Endothelial cell of umbilical vein (primary cell): ENCODE results near the gene TCF7L2. TPM values are rescaled to one million over a fixed set of nuclear protein-coding genes. Genes with fewer than 3 reads are reported as not detected.

Experiments used
- BruUV-seq: library from RNA; stranded (reverse); fragments of 400-500 nt; replicated peaks from 2 replicates; lab custom pipeline; 2021; lab: Mats Ljungman, UMichigan
- CTCF ChIA-PET: fragments of 300-600, 350-600 bp; sonication (Branson Sonifier 250); formaldehyde crosslinking; loops from one replicate; lab custom pipeline; 2021; ENCODE audit warnings: antibody characterized with exemption, inconsistent platforms; lab: Charles Lee
- POLR2A ChIA-PET: fragments of 300-600, 350-600 bp; sonication (Branson Sonifier 250); formaldehyde crosslinking; loops from one replicate; lab custom pipeline; 2021; ENCODE audit warnings: antibody characterized with exemption, inconsistent platforms; lab: Charles Lee
- DNase-seq: peaks from one replicate; pipeline ENCODE4 v3.0.0-alpha.2; 2011; ENCODE audit warnings: low read depth, low spot score
- FAIRE-seq: peaks from 2 replicates; lab custom pipeline; 2011; peaks lifted over from hg19 to GRCh38; lab: Jason Lieb, UNC
- H2AFZ ChIP-seq: 2 replicates; pipeline ENCODE4 v1.6.0; 2012; ENCODE audit warnings: low read depth, low read length, control low read depth, inconsistent platforms
- H3K27ac ChIP-seq: 2 replicates; pipeline ENCODE4 v1.5.1; 2011; ENCODE audit warnings: low read depth, mild to moderate bottlenecking, control low read depth, low read length, moderate library complexity; ENCODE audit not compliant: insufficient read depth
- H3K27me3 ChIP-seq, 2 experiments: 2 replicates each; pipeline versions ENCODE4 v1.6.0 to v1.6.1; 2011; ENCODE audit warnings: low read length in 2 of 2, mixed read lengths in 1 of 2; ENCODE audit not compliant: control insufficient read depth in 2 of 2, insufficient read depth in 2 of 2
- H3K36me3 ChIP-seq, 2 experiments: 2 replicates in 1 of 2; 3 replicates in 1 of 2; pipeline ENCODE4 v1.5.1; 2011; ENCODE audit warnings: low read length in 2 of 2, mild to moderate bottlenecking in 1 of 2, moderate library complexity in 1 of 2; ENCODE audit not compliant: control insufficient read depth in 2 of 2, insufficient read depth in 2 of 2; ENCODE audit errors: extremely low read depth in 1 of 2
- H3K4me1 ChIP-seq: 3 replicates; pipeline ENCODE4 v1.5.1; 2011; ENCODE audit warnings: mild to moderate bottlenecking, low read length; ENCODE audit not compliant: control insufficient read depth, insufficient read depth; ENCODE audit errors: extremely low read depth
- H3K4me2 ChIP-seq: 2 replicates; pipeline ENCODE4 v1.6.1; 2011; ENCODE audit warnings: low read length, control low read depth, mixed read lengths; ENCODE audit not compliant: insufficient read depth
- H3K4me3 ChIP-seq, 3 experiments: fragments of 200-600 bp in 1 of 3; sonication (generic), shearing (Covaris generic) in 1 of 3; replicated peaks in 1 of 3; 2 replicates each; pipeline ENCODE4 v1.5.1; 2011 to 2016; ENCODE audit warnings: control low read depth in 3 of 3, low read length in 3 of 3, mild to moderate bottlenecking in 2 of 3, inconsistent platforms in 1 of 3, low read depth in 1 of 3, moderate library complexity in 1 of 3; ENCODE audit not compliant: insufficient read depth in 1 of 3
- H3K79me2 ChIP-seq: 2 replicates; pipeline ENCODE4 v1.6.0; 2012; ENCODE audit warnings: low read length, inconsistent platforms; ENCODE audit not compliant: control insufficient read depth, insufficient read depth
- H3K9ac ChIP-seq: replicated peaks from 2 replicates; pipeline ENCODE3; 2011; ENCODE audit warnings: low read length, control low read depth; ENCODE audit not compliant: insufficient read depth; ENCODE audit errors: extremely low read depth
- H3K9me1 ChIP-seq: replicated peaks from 3 replicates; pipeline ENCODE4 v1.6.0; 2011; ENCODE audit warnings: mild to moderate bottlenecking, low read length; ENCODE audit not compliant: control insufficient read depth, insufficient read depth; ENCODE audit errors: extremely low read depth
- H3K9me3 ChIP-seq: replicated peaks from 2 replicates; pipeline ENCODE4 v1.5.1; 2012; ENCODE audit warnings: low read length, inconsistent platforms; ENCODE audit not compliant: control insufficient read depth, insufficient read depth
- H4K20me1 ChIP-seq: replicated peaks from 2 replicates; pipeline ENCODE3; 2011; ENCODE audit warnings: mild to moderate bottlenecking, low read length; ENCODE audit not compliant: control insufficient read depth, insufficient read depth; ENCODE audit errors: extremely low read depth
- EZH2 ChIP-seq: IDR thresholded peaks from 2 replicates; pipeline ENCODE4 v1.6.1; 2012; ENCODE audit warnings: borderline replicate concordance, low read depth, mild to moderate bottlenecking, moderate library complexity, low read length, inconsistent platforms; ENCODE audit not compliant: severe bottlenecking
- FOS ChIP-seq: IDR thresholded peaks from 2 replicates; pipeline ENCODE4 v1.6.1; 2011; ENCODE audit warnings: mild to moderate bottlenecking, low read length, moderate library complexity, borderline replicate concordance; ENCODE audit not compliant: insufficient read depth
- GATA2 ChIP-seq: IDR thresholded peaks from 2 replicates; pipeline ENCODE4 v1.7.0; 2011; ENCODE audit warnings: low read depth, mild to moderate bottlenecking, moderate library complexity, mixed read lengths, low read length; ENCODE audit not compliant: insufficient read length, insufficient read depth
- JUN ChIP-seq: IDR thresholded peaks from 2 replicates; pipeline ENCODE4 v1.6.1; 2011; ENCODE audit warnings: borderline replicate concordance, low read depth; ENCODE audit not compliant: insufficient read length, insufficient read depth
- MAX ChIP-seq: IDR thresholded peaks from 2 replicates; pipeline ENCODE4 v1.6.1; 2011; ENCODE audit not compliant: insufficient read depth, insufficient read length
- MYC ChIP-seq: IDR thresholded peaks from one replicate; pipeline ENCODE4 v1.6.1; 2011; ENCODE audit warnings: mild to moderate bottlenecking, low read depth, low read length
- POLR2A ChIP-seq: IDR thresholded peaks from 2 replicates; pipeline ENCODE4 v1.6.1; 2012; ENCODE audit warnings: low read depth, mild to moderate bottlenecking, control low read depth, low read length
- POLR2AphosphoS5 ChIP-seq: IDR thresholded peaks from 2 replicates; pipeline ENCODE4 v1.6.1; 2012; ENCODE audit warnings: low read depth, mild to moderate bottlenecking, control low read depth, low read length, moderate library complexity; ENCODE audit not compliant: insufficient read depth
- dilution Hi-C: fragments of 300-500 bp; cut with MboI; formaldehyde crosslinking; loops from one replicate; pipeline ENCODE4 v1.15.0; 2019; ENCODE audit warnings: low sequenced_read_pairs; ENCODE audit not compliant: extremely low pct_ligation_motif_present
- intact Hi-C: fragments of 100-400 bp; cut with micrococcal nuclease; formaldehyde crosslinking; loops from one replicate; pipeline ENCODE4 v1.10.0; 2022
- polyA plus RNA-seq, 4 experiments: library from polyadenylated mRNA; depleted of rRNA in 3 of 4; stranded (reverse) in 3 of 4; unstranded in 1 of 4; fragments of >200 nt; gene quantifications; 2 replicates each; pipeline versions ENCODE4 v1.2.1 to v1.2.3, GENCODE V29; 2011 to 2012; ENCODE audit warnings: missing spikeins in 1 of 4
- total RNA-seq: library from RNA; stranded (reverse); gene quantifications from 2 replicates; pipeline ENCODE4 v1.2.3, GENCODE V29; 2021
- TF ChIP-seq, protein P1 (sequence below), 2 donors: IDR thresholded peaks; 1 replicate in 1 of 2; 2 replicates in 1 of 2; pipeline ENCODE4 v1.5.1; 2011; ENCODE audit warnings: low read length in 2 of 2, mild to moderate bottlenecking in 2 of 2, moderate library complexity in 2 of 2, control low read depth in 1 of 2, inconsistent platforms in 1 of 2, low read depth in 1 of 2; ENCODE audit not compliant: insufficient read depth in 1 of 2; ENCODE audit errors: extremely low read depth in 1 of 2

TCF7L2 gene
- total and polyA plus RNA-seq, 2 donors (not counting 3 experiments of a cell fraction or from before 2014, with no cell fraction given) = 9.9 to 21.8 TPM

DNA sequence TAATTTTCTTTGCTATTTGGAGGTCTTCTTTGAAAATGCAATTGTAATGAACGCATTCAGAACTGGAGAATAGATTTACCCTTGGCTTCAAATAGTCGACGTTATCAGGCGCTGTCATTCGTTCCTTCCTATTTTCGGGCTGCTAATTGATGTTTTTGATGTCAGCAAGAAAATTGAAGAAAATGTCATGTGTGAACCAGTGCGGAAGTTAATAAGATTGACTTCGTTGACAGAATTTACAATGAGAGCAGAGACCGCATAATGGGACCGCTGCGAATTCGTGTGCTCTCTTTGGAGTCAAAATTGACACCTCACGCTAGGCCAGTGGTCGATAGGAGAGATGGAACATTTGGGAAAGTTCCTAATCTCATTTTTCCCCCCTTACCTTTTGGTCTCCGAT, 168.8 kb downstream of the TCF7L2 start:
- no peak overlapping the region for H3K4me2 ChIP-seq
- no peak overlapping the region for H3K27ac ChIP-seq
- no peak for FAIRE-seq
- H3K79me2 ChIP-seq = no peaks in the 10 kb centered on the region
- H4K20me1 ChIP-seq = peaks cover 2% of the 10 kb centered on the region
- DNase-seq = no peak
- TF ChIP-seq MAX (no peak), POLR2AphosphoS5 (no peak), GATA2 (no peak), FOS (no peak), POLR2A (no peak), MYC (no peak), EZH2 (no peak), JUN (no peak)
- TF ChIP-seq, protein P1, sequence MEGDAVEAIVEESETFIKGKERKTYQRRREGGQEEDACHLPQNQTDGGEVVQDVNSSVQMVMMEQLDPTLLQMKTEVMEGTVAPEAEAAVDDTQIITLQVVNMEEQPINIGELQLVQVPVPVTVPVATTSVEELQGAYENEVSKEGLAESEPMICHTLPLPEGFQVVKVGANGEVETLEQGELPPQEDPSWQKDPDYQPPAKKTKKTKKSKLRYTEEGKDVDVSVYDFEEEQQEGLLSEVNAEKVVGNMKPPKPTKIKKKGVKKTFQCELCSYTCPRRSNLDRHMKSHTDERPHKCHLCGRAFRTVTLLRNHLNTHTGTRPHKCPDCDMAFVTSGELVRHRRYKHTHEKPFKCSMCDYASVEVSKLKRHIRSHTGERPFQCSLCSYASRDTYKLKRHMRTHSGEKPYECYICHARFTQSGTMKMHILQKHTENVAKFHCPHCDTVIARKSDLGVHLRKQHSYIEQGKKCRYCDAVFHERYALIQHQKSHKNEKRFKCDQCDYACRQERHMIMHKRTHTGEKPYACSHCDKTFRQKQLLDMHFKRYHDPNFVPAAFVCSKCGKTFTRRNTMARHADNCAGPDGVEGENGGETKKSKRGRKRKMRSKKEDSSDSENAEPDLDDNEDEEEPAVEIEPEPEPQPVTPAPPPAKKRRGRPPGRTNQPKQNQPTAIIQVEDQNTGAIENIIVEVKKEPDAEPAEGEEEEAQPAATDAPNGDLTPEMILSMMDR (IDR thresholded peaks at IDR 0.05; ENCODE audit: extremely low read depth in 1 of 2, insufficient read depth in 1 of 2, low read depth in 1 of 2, low read length in 2 of 2) = no peak
- POLR2A ChIA-PET = no interaction called here
- no peaks in the 10 kb centered on the region for H3K4me1 ChIP-seq
- BruUV-seq = no TSS peak
- no peaks in the 10 kb centered on the region for H3K36me3 ChIP-seq
- H3K9me1 ChIP-seq = no peaks in the 10 kb centered on the region
- H3K9me3 ChIP-seq = no peaks in the 10 kb centered on the region
- CTCF ChIA-PET = no interaction called here
- no peak overlapping the region for H3K4me3 ChIP-seq
- no peaks in the 10 kb centered on the region for H3K27me3 ChIP-seq
- dilution Hi-C loops (loop anchor here (25.0 kb wide), 1 partner anchor 557 kb away; no protein-coding TSS in a partner anchor), intact Hi-C loops (no loop called here)
- H2AFZ ChIP-seq = no peak overlapping the region
- H3K9ac ChIP-seq = no peak overlapping the region
